HCT116 (cell line): ENCODE measurements around the gene TNFRSF1A. TPM values are rescaled to one million over a fixed set of nuclear protein-coding genes. Genes with fewer than 3 reads are reported as not detected.

ENCODE experiments used
- ATAC-seq: fragments of 200-7000 bp; cut with Tn5 transposase; 2 replicates; pipeline ENCODE4 v1.9.1; 2020; ENCODE audit warnings: mild to moderate bottlenecking, moderate library complexity
- BruUV-seq: library from RNA; stranded (reverse); fragments of 400-500 nt; replicated peaks from 2 replicates; lab custom pipeline; 2021; lab: Mats Ljungman, UMichigan
- CTCF ChIA-PET: fragments of 300-600 bp; sonication (Branson Sonifier 250); formaldehyde crosslinking; loops from one replicate; lab custom pipeline; 2021; ENCODE audit warnings: antibody characterized with exemption; lab: Charles Lee
- POLR2A ChIA-PET: fragments of 300-600, 350-600 bp; sonication (Branson Sonifier 250); formaldehyde crosslinking; loops from one replicate; lab custom pipeline; 2021; ENCODE audit warnings: antibody characterized with exemption; lab: Charles Lee
- RAD21 ChIA-PET, 2 experiments: fragments of 300-600 bp; sonication (Branson Sonifier 250); formaldehyde crosslinking; loops; one replicate each; lab custom pipeline; 2023; ENCODE audit warnings: low total read pairs in 2 of 2; ENCODE audit not compliant: uncharacterized antibody in 2 of 2, unreplicated experiment in 2 of 2, low non-redundant PET in 1 of 2; lab: Charles Lee
- DNase-seq: peaks from one replicate; pipeline ENCODE4 v3.0.0-alpha.2; 2010; ENCODE audit warnings: low read depth, low spot score
- H2AFZ ChIP-seq: fragments of 200-600 bp; shearing (Covaris generic), sonication (generic); 2 replicates; pipeline ENCODE4 v1.6.1; 2017; ENCODE audit warnings: low read depth, mixed run types, mixed read lengths, antibody characterized with exemption, low read length; ENCODE audit not compliant: poor library complexity, severe bottlenecking
- H3K27ac ChIP-seq: 2 replicates; pipeline ENCODE4 v1.5.1; 2012; ENCODE audit warnings: low read depth, low read length
- H3K27me3 ChIP-seq: fragments of 200-600 bp; sonication (generic); 2 replicates; pipeline ENCODE4 v1.6.1; 2016; ENCODE audit warnings: mixed run types, low read length, mixed read lengths; ENCODE audit not compliant: insufficient read depth
- H3K36me3 ChIP-seq, 2 experiments: fragments of 200-500 bp in 1 of 2; fragments of 200-600 bp in 1 of 2; sonication (Bioruptor generic) in 1 of 2; sonication (generic) in 1 of 2; 2 replicates each; pipeline versions ENCODE4 v1.5.1 to v1.6.1; 2014 to 2016; ENCODE audit warnings: low read length in 2 of 2, inconsistent platforms in 1 of 2, mixed read lengths in 1 of 2, mixed run types in 1 of 2; ENCODE audit not compliant: insufficient read depth in 2 of 2, control insufficient read depth in 1 of 2
- H3K4me1 ChIP-seq, 2 experiments: fragments of 200-600 bp in 1 of 2; sonication (generic) in 1 of 2; 2 replicates each; pipeline versions ENCODE4 v1.5.1 to v1.6.1; 2012 to 2017; ENCODE audit warnings: low read length in 2 of 2, inconsistent platforms in 1 of 2, mild to moderate bottlenecking in 1 of 2, mixed read lengths in 1 of 2, mixed run types in 1 of 2, moderate library complexity in 1 of 2; ENCODE audit not compliant: insufficient read depth in 2 of 2, control insufficient read depth in 1 of 2
- H3K4me2 ChIP-seq: fragments of 200-600 bp; sonication (generic); 2 replicates; pipeline ENCODE4 v1.6.1; 2017; ENCODE audit warnings: mixed run types, low read length, mixed read lengths
- H3K4me3 ChIP-seq, 2 experiments: fragments of 200-600 bp in 1 of 2; sonication (generic) in 1 of 2; replicated peaks in 1 of 2; 2 replicates each; pipeline ENCODE4 v1.5.1; 2011 to 2016; ENCODE audit warnings: low read length in 2 of 2, control low read depth in 1 of 2, low read depth in 1 of 2, mild to moderate bottlenecking in 1 of 2, mixed read lengths in 1 of 2, mixed run types in 1 of 2
- H3K79me2 ChIP-seq: fragments of 200-600 bp; sonication (generic); 2 replicates; pipeline ENCODE4 v1.6.1; 2017; ENCODE audit warnings: mild to moderate bottlenecking, mixed run types, low read length, moderate library complexity, mixed read lengths; ENCODE audit not compliant: insufficient read depth
- H3K9ac ChIP-seq: fragments of 200-600 bp; sonication (generic); 2 replicates; pipeline ENCODE4 v1.6.1; 2016; ENCODE audit warnings: low read length, mixed read lengths
- H3K9me2 ChIP-seq: fragments of 200-600 bp; sonication (generic), shearing (Covaris generic); 2 replicates; pipeline ENCODE4 v1.6.1; 2017; ENCODE audit warnings: mixed run types, mild to moderate bottlenecking, moderate library complexity; ENCODE audit not compliant: insufficient read depth
- H3K9me3 ChIP-seq, 2 experiments: fragments of 200-500 bp in 1 of 2; fragments of 200-600 bp in 1 of 2; sonication (Bioruptor generic) in 1 of 2; sonication (generic) in 1 of 2; 2 replicates each; pipeline ENCODE4 v1.6.1; 2014 to 2017; ENCODE audit warnings: low read length in 2 of 2, mixed read lengths in 2 of 2, inconsistent platforms in 1 of 2, low read depth in 1 of 2, mild to moderate bottlenecking in 1 of 2, mixed run types in 1 of 2, moderate library complexity in 1 of 2; ENCODE audit not compliant: control insufficient read depth in 1 of 2, insufficient read depth in 1 of 2
- H4K20me1 ChIP-seq: fragments of 200-600 bp; sonication (generic), shearing (Covaris generic); 2 replicates; pipeline ENCODE4 v1.6.1; 2017; ENCODE audit warnings: mixed run types, mild to moderate bottlenecking, moderate library complexity; ENCODE audit not compliant: insufficient read depth
- ATF3 ChIP-seq: IDR thresholded peaks from 2 replicates; pipeline ENCODE4 v1.6.1; 2012
- CEBPB ChIP-seq: IDR thresholded peaks from 2 replicates; pipeline ENCODE4 v1.6.1; 2012; ENCODE audit warnings: low read depth
- EGR1 ChIP-seq: IDR thresholded peaks from 2 replicates; pipeline ENCODE4 v1.6.1; 2012; ENCODE audit warnings: low read depth
- ELF1 ChIP-seq: IDR thresholded peaks from 2 replicates; pipeline ENCODE4 v1.6.1; 2012; ENCODE audit warnings: low read depth, borderline replicate concordance
- EZH2 ChIP-seq: fragments of 200-600 bp; sonication (generic); IDR thresholded peaks from 2 replicates; pipeline ENCODE4 v1.6.1; 2017; ENCODE audit warnings: antibody characterized with exemption, mixed run types
- POLR2AphosphoS5 ChIP-seq: IDR thresholded peaks from 2 replicates; pipeline ENCODE4 v1.6.1; 2011; ENCODE audit warnings: mild to moderate bottlenecking, low read depth, low read length, moderate library complexity
- REST ChIP-seq: IDR thresholded peaks from 2 replicates; pipeline ENCODE4 v1.6.1; 2012; ENCODE audit warnings: low read depth
- SIN3A ChIP-seq: IDR thresholded peaks from 2 replicates; pipeline ENCODE4 v1.6.1; 2012; ENCODE audit warnings: low read depth
- SP1 ChIP-seq: IDR thresholded peaks from 2 replicates; pipeline ENCODE4 v1.6.1; 2012; ENCODE audit warnings: low read depth
- SRF ChIP-seq: IDR thresholded peaks from 2 replicates; pipeline ENCODE4 v1.6.1; 2012; ENCODE audit warnings: low read depth
- TCF7L2 ChIP-seq: IDR thresholded peaks from 2 replicates; pipeline ENCODE4 v1.7.0; 2011; ENCODE audit warnings: borderline replicate concordance, inconsistent platforms; ENCODE audit not compliant: insufficient read depth, insufficient read length; ENCODE audit errors: extremely low read depth
- YY1 ChIP-seq: IDR thresholded peaks from 2 replicates; pipeline ENCODE4 v1.6.1; 2011; ENCODE audit warnings: low read length, low read depth, moderate library complexity, mild to moderate bottlenecking; ENCODE audit not compliant: insufficient replicate concordance; ENCODE audit errors: extremely low read depth
- intact Hi-C: fragments of 100-400 bp; cut with micrococcal nuclease; formaldehyde crosslinking; loops from 2 replicates; pipeline ENCODE4 v1.10.0; 2022
- total RNA-seq: library from RNA; stranded (reverse); gene quantifications from one replicate; pipeline ENCODE4 v1.2.1, GENCODE V29; 2021; ENCODE audit not compliant: unreplicated experiment

TNFRSF1A gene
- total RNA-seq, 1 experiment from 2014 or later: 129 TPM

- POLR2A ChIA-PET: interaction anchor here (3.8 kb wide), 1 partner anchor 33 kb away, joined by 29 read pairs; no protein-coding TSS in a partner anchor
These were observed 27.1 kb upstream of the TNFRSF1A start for GRCh38 chr12:6368906-6369525.

GRCh38 chr12:6367969-6368892 lies 26.4 kb upstream of the TNFRSF1A start:
- RAD21 ChIA-PET: interaction anchor here in 1 of 2 experiments (0.6 kb wide), 1 partner anchor 41 kb away, joined by 4 read pairs; no protein-coding TSS in a partner anchor
- peak overlapping the region; percentile 24 to 49 for H3K4me3 ChIP-seq
- ATAC-seq: no peak
- no peak for TF ChIP-seq SIN3A
- TF ChIP-seq EGR1: no peak
- TF ChIP-seq EZH2: no peak
- TF ChIP-seq SP1: no peak
- TF ChIP-seq REST: no peak
- no peak for TF ChIP-seq ATF3
- TF ChIP-seq ELF1: no peak
- no peak for TF ChIP-seq SRF
- TF ChIP-seq CEBPB: no peak
- no peak for TF ChIP-seq POLR2AphosphoS5

More at GRCh38 chr12:6368906-6369525, 27.1 kb upstream of the TNFRSF1A start:
- peaks cover 74% of the 10 kb centered on the region for H3K79me2 ChIP-seq
- peak overlapping the region; percentile 70 for H3K9ac ChIP-seq
- H3K9me2 ChIP-seq: no peaks in the 10 kb centered on the region
- H3K27ac ChIP-seq: peak overlapping the region; percentile 100
- BruUV-seq: no TSS peak
- H3K36me3 ChIP-seq: peaks cover 0 to 15% of the 10 kb centered on the region in 2 experiments; a peak in 1 of 4 replicates
- H3K4me1 ChIP-seq: peaks cover 76 to 99% of the 10 kb centered on the region in 2 experiments
- H2AFZ ChIP-seq: no peak overlapping the region
- RAD21 ChIA-PET: no interaction called here
- H3K4me2 ChIP-seq: peak overlapping the region; percentile 72
- no peaks in the 10 kb centered on the region for H3K9me3 ChIP-seq
- H4K20me1 ChIP-seq: no peaks in the 10 kb centered on the region
- ATAC-seq (peak; percentile 43), DNase-seq (no peak)
- H3K4me3 ChIP-seq: peak overlapping the region; percentile 24 to 49
- no peaks in the 10 kb centered on the region for H3K27me3 ChIP-seq
- TF ChIP-seq POLR2AphosphoS5 (no peak), TCF7L2 (peak; percentile 83), YY1 (peak; percentile 8)
- CTCF ChIA-PET: interaction anchor here (1.2 to 1.4 kb wide), 2 partner anchors 33 to 43 kb away, joined by 4 read pairs; no protein-coding TSS in a partner anchor
- intact Hi-C loops: no loop called here

More at GRCh38 chr12:6367969-6368892, 26.4 kb upstream of the TNFRSF1A start:
- no TSS peak for BruUV-seq
- intact Hi-C loops: no loop called here
- peak overlapping the region; percentile 100 for H3K27ac ChIP-seq
- peak overlapping the region; percentile 70 for H3K9ac ChIP-seq
- no peaks in the 10 kb centered on the region for H3K9me2 ChIP-seq
- H3K27me3 ChIP-seq: no peaks in the 10 kb centered on the region
- H3K4me1 ChIP-seq: peaks cover 68 to 99% of the 10 kb centered on the region in 2 experiments
- peaks cover 0 to 15% of the 10 kb centered on the region in 2 experiments; a peak in 1 of 4 replicates for H3K36me3 ChIP-seq
- H3K79me2 ChIP-seq: peaks cover 75% of the 10 kb centered on the region
- peak overlapping the region; percentile 72 for H3K4me2 ChIP-seq
- ChIA-PET POLR2A (interaction anchor here (1.1 to 1.2 kb wide), 3 partner anchors 32 to 166 kb away, joined by 4 to 5 read pairs (median 4); partner anchors contain the start of genes GAPDH and VAMP1), CTCF (interaction anchor here (1.2 to 1.4 kb wide), 3 partner anchors 9 to 42 kb away, joined by 3 to 4 read pairs (median 4); no protein-coding TSS in a partner anchor)
- DNase-seq: no peak
- H3K9me3 ChIP-seq: no peaks in the 10 kb centered on the region
- no peak overlapping the region for H2AFZ ChIP-seq
- no peaks in the 10 kb centered on the region for H4K20me1 ChIP-seq
